SK-N-MC (cell line): ENCODE results near the gene RBM10.

Experiments
- DNase-seq: peaks from one replicate; pipeline ENCODE4 v3.0.0-alpha.2; 2011; ENCODE audit warnings: low read depth, low spot score
- H3K27ac ChIP-seq: fragments of 200-600 bp; sonication (generic); 2 replicates; pipeline ENCODE4 v1.5.1; 2016; ENCODE audit warnings: mixed run types
- H3K36me3 ChIP-seq: fragments of 200-600 bp; sonication (generic); 2 replicates; pipeline ENCODE4 v1.6.1; 2017; ENCODE audit warnings: antibody characterized with exemption, low read length, mixed read lengths; ENCODE audit not compliant: insufficient read depth
- H3K4me3 ChIP-seq: fragments of 200-600 bp; sonication (generic); 2 replicates; pipeline ENCODE4 v1.5.1; 2016
- H3K9ac ChIP-seq: fragments of 200-600 bp; sonication (generic); 2 replicates; pipeline ENCODE4 v1.8.0; 2017; ENCODE audit warnings: mixed run types, mixed read lengths; ENCODE audit not compliant: insufficient read length
- H3K9me3 ChIP-seq: fragments of 200-600 bp; sonication (generic); 2 replicates; pipeline ENCODE4 v1.6.1; 2017; ENCODE audit warnings: low read depth, mild to moderate bottlenecking, antibody characterized with exemption, low read length, moderate library complexity, mixed read lengths
- EZH2 ChIP-seq: fragments of 200-600 bp; sonication (generic); IDR thresholded peaks from one replicate; pipeline ENCODE4 v1.6.1; 2017; ENCODE audit warnings: antibody characterized with exemption
- FOXP2 ChIP-seq: optimal IDR thresholded peaks from 2 replicates; pipeline ENCODE3; 2011; ENCODE audit warnings: mild to moderate bottlenecking, moderate library complexity; ENCODE audit not compliant: insufficient read depth; ENCODE audit errors: extremely low read length, control extremely low read depth
- POLR2AphosphoS5 ChIP-seq: IDR thresholded peaks from 2 replicates; pipeline ENCODE4 v1.6.1; 2012; ENCODE audit warnings: mild to moderate bottlenecking, low read depth, low read length, borderline replicate concordance

The RBM10 gene

GRCh38 chrX:47146936-47147859 is 2.2 kb downstream of the RBM10 start:
- TF ChIP-seq FOXP2 (no peak), EZH2 (no peak), POLR2AphosphoS5 (no peak)
- peaks cover 49% of the 10 kb centered on the region for H3K36me3 ChIP-seq
- no peaks in the 10 kb centered on the region for H3K9me3 ChIP-seq
- H3K27ac ChIP-seq = no peak overlapping the region
- no peak for DNase-seq
- peak overlapping the region; percentile 87 for H3K4me3 ChIP-seq
- no peak overlapping the region for H3K9ac ChIP-seq

DNA sequence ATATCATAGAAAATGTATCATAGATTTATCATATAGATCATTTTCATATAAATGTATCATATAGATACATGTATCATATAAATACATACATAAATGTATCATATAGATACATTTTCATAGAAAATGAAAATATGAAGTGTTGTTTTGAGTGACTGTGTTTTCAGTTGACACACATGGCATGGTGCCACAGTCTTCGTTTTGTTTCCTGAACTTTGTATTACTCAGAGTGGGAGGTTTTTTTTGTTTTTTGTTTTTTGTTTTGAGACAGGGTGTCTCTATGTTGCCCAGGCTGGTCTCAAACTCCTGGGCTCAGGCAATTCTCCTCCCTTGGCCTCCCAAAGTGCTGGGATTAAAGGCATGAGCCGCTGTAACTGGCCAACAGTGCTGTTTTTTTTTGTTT is 3.9 kb downstream of the RBM10 start:
- H3K27ac ChIP-seq = no peak overlapping the region
- H3K4me3 ChIP-seq = no peak overlapping the region
- H3K9ac ChIP-seq = no peak overlapping the region
- H3K9me3 ChIP-seq = no peaks in the 10 kb centered on the region
- no peak for DNase-seq
- no peak for TF ChIP-seq POLR2AphosphoS5
- no peak for TF ChIP-seq FOXP2
- TF ChIP-seq EZH2 = no peak
- peaks cover 58% of the 10 kb centered on the region for H3K36me3 ChIP-seq

DNA sequence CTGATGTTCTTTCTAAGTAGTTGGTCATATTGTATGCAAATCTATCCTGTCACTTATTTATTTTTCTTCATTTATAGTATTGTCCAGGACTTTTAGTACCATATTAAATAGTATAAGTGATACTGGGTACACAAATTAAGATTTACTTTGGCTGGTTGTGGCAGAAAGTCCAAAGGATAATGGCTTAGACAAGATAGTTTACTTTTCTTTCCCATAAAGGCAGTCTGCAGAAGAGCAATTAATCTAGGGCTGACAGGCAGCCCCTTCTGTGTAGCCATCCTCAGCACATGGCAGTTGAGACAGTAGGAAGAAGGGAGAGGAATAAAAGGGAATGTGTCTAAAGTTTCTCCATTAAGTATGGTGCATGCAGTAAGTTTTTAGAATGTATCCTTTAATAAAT is 6.4 kb downstream of the RBM10 start:
- H3K4me3 ChIP-seq = no peak overlapping the region
- TF ChIP-seq POLR2AphosphoS5 (no peak), FOXP2 (no peak), EZH2 (no peak)
- H3K27ac ChIP-seq = no peak overlapping the region
- no peak for DNase-seq
- no peaks in the 10 kb centered on the region for H3K9me3 ChIP-seq
- peaks cover 77% of the 10 kb centered on the region for H3K36me3 ChIP-seq
- H3K9ac ChIP-seq = no peak overlapping the region

- Histone ChIP-seq H3K27ac (no peak overlapping the region), H3K4me3 (no peak overlapping the region), H3K9ac (no peak overlapping the region), H3K36me3 (peaks cover 72% of the 10 kb centered on the region), H3K9me3 (no peaks in the 10 kb centered on the region)
- TF ChIP-seq POLR2AphosphoS5 = no peak
- TF ChIP-seq EZH2 = no peak
- no peak for TF ChIP-seq FOXP2
- no peak for DNase-seq
Observed at GRCh38 chrX:47156611-47157520, 11.8 kb downstream of the RBM10 start.

DNA sequence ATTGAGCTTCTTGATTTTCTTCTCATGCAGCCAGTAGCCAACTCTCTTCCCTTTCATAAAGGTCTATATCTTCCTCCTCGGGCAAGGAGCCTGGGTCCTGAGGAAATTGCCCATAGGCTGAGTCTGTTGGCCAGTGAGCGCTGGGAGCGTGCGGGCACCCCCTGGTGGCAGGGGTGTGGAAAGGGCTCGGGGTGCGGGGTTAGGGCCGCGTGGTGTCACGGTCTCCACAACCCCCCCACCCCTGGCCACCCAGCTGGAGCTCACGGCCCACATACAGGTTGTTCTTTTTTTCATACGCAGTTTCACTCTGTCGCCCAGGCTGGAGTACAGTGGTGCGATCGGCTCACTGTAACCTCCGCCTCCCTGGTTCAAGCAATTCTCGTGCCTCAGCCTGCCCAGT is 13.1 kb downstream of the RBM10 start:
- Histone ChIP-seq H3K36me3 (peaks cover 70% of the 10 kb centered on the region), H3K27ac (no peak overlapping the region), H3K9me3 (no peaks in the 10 kb centered on the region), H3K9ac (no peak overlapping the region), H3K4me3 (no peak overlapping the region)
- TF ChIP-seq POLR2AphosphoS5 = no peak
- no peak for TF ChIP-seq FOXP2
- no peak for TF ChIP-seq EZH2
- DNase-seq = no peak

- H3K27ac ChIP-seq = no peak overlapping the region
- no peak overlapping the region for H3K9ac ChIP-seq
- TF ChIP-seq POLR2AphosphoS5 (no peak), EZH2 (no peak), FOXP2 (no peak)
- no peak overlapping the region for H3K4me3 ChIP-seq
- DNase-seq = no peak
- H3K9me3 ChIP-seq = no peaks in the 10 kb centered on the region
- peaks cover 67% of the 10 kb centered on the region for H3K36me3 ChIP-seq
Observed at GRCh38 chrX:47158781-47159180, 13.8 kb downstream of the RBM10 start.

- Histone ChIP-seq H3K9me3 (no peaks in the 10 kb centered on the region), H3K27ac (no peak overlapping the region), H3K9ac (no peak overlapping the region), H3K36me3 (peaks cover 58% of the 10 kb centered on the region), H3K4me3 (no peak overlapping the region)
- TF ChIP-seq POLR2AphosphoS5 (no peak), EZH2 (no peak), FOXP2 (no peak)
- DNase-seq = no peak
Observed at GRCh38 chrX:47160781-47161180, 15.8 kb downstream of the RBM10 start.

DNA sequence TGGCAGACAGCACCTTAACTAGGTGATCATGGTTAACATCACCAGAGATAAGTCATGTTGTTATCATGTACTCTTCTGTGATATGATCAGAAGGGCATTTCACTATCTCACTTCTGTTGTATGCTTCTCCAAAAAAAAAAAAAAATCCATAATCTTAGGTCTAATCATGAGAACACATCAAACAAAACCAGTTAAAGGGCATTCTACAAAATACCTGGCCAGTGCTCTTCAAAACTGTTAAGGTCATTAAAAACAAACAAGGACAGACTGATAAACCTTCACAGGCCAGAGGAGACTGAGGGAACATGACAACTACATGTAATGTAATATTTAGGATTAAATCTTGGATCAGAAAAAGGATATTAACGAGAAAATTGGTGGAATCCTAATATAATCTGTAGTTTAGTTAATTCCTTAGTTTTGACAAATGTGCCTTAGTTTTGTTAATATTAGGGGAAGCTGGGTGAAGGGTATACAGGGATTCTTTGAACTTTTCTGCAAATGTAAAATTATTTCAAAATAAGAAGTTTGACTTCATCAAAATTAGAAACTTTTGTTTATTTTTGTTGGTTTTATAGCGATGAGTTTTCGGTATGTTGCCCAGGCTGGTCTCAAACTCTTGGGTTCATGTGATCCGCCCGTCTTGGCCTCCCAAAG is 18.0 kb downstream of the RBM10 start:
- H3K36me3 ChIP-seq = peaks cover 37% of the 10 kb centered on the region
- DNase-seq = no peak
- no peak overlapping the region for H3K4me3 ChIP-seq
- H3K9me3 ChIP-seq = no peaks in the 10 kb centered on the region
- TF ChIP-seq EZH2 (no peak), FOXP2 (no peak), POLR2AphosphoS5 (no peak)
- H3K27ac ChIP-seq = no peak overlapping the region
- no peak overlapping the region for H3K9ac ChIP-seq
